Stimulated activated naive B cell treated with anti-CD40 and anti-IgM and Interleukin-4, amounts not matched to agents 10 μg/mL and 1 μg/mL and 100 μg/mL, for 72 hours (primary cell): ENCODE results near the gene PTTG1.

ENCODE experiments used
- ATAC-seq, 2 donors: fragments of 150-1000 bp; cut with Tn5 transposase; replicated peaks; 2 replicates each; pipeline ENCODE4 v1.10.0; 2021; ENCODE audit warnings: moderate library complexity in 1 of 2
- DNase-seq: peaks from one replicate; pipeline ENCODE4 v3.0.0; 2021
- H3K27ac Mint-ChIP-seq: one replicate; pipeline ENCODE4 v1.8.0; 2022; ENCODE audit warnings: mild to moderate bottlenecking, mixed read lengths
- H3K27me3 Mint-ChIP-seq, 2 donors: one replicate each; pipeline ENCODE4 v1.8.0; 2022; ENCODE audit warnings: mixed read lengths in 2 of 2
- H3K36me3 Mint-ChIP-seq, 2 donors: one replicate each; pipeline ENCODE4 v1.8.0; 2022; ENCODE audit warnings: mixed read lengths in 2 of 2, mild to moderate bottlenecking in 1 of 2
- H3K4me1 Mint-ChIP-seq, 2 donors: one replicate each; pipeline ENCODE4 v1.8.0; 2022; ENCODE audit warnings: mixed read lengths in 2 of 2, mild to moderate bottlenecking in 1 of 2
- H3K4me3 Mint-ChIP-seq, 2 donors: one replicate each; pipeline ENCODE4 v1.8.0; 2022; ENCODE audit warnings: mild to moderate bottlenecking in 2 of 2, mixed read lengths in 2 of 2, moderate library complexity in 1 of 2
- H3K9me3 Mint-ChIP-seq, 2 donors: one replicate each; pipeline ENCODE4 v1.8.0; 2022; ENCODE audit warnings: mixed read lengths in 2 of 2, mild to moderate bottlenecking in 1 of 2

The PTTG1 gene

GRCh38 chr5:160397492-160397891, 24.2 kb upstream of the PTTG1 start:
- Mint-ChIP-seq H3K4me1 (peaks cover 5 to 6% of the 10 kb centered on the region in 2 donors), H3K36me3 (peaks cover under 1 to 3% of the 10 kb centered on the region in 2 donors), H3K4me3 (no peak overlapping the region), H3K27me3 (no peaks in the 10 kb centered on the region), H3K27ac (no peak overlapping the region), H3K9me3 (no peaks in the 10 kb centered on the region)
- no peak for ATAC-seq
- no peak for DNase-seq

GRCh38 chr5:160398806-160399205, 22.8 kb upstream of the PTTG1 start:
- H3K36me3 Mint-ChIP-seq: peaks cover 6 to 9% of the 10 kb centered on the region in 2 donors
- no peaks in the 10 kb centered on the region for H3K9me3 Mint-ChIP-seq
- H3K27ac Mint-ChIP-seq: no peak overlapping the region
- H3K4me3 Mint-ChIP-seq: peak overlapping the region; percentile 90 to 93
- peaks cover 5 to 6% of the 10 kb centered on the region in 2 donors for H3K4me1 Mint-ChIP-seq
- H3K27me3 Mint-ChIP-seq: no peaks in the 10 kb centered on the region
- DNase-seq (no peak), ATAC-seq (no peak)

- DNase-seq (peak; percentile 71), ATAC-seq (peak; percentile 89 to 92)
- peaks cover 5 to 6% of the 10 kb centered on the region in 2 donors for H3K4me1 Mint-ChIP-seq
- H3K36me3 Mint-ChIP-seq: peaks cover 12 to 16% of the 10 kb centered on the region in 2 donors
- no peaks in the 10 kb centered on the region for H3K9me3 Mint-ChIP-seq
- no peaks in the 10 kb centered on the region for H3K27me3 Mint-ChIP-seq
- H3K27ac Mint-ChIP-seq: peak within 1 kb of the TSS; percentile 92
- peak within 1 kb of the TSS; percentile 90 to 93 for H3K4me3 Mint-ChIP-seq
These were observed 22.0 kb upstream of the PTTG1 start, which contains the start of gene FAM200C for GRCh38 chr5:160399402-160400353. TSS of gene FAM200C (minus strand) at chr5:160400054. CDS start at chr5:160395490, 4,564 bp downstream.

- Mint-ChIP-seq H3K27ac (peak within 1 kb of the TSS; percentile 94), H3K4me1 (peaks cover 28 to 62% of the 10 kb centered on the region in 2 donors), H3K4me3 (peak within 1 kb of the TSS; percentile 91 to 100), H3K9me3 (no peaks in the 10 kb centered on the region), H3K36me3 (peaks cover 7 to 9% of the 10 kb centered on the region in 2 donors), H3K27me3 (no peaks in the 10 kb centered on the region)
- ATAC-seq: peak; percentile 87 to 88
- peak; percentile 93 for DNase-seq
These were observed 2.8 kb upstream of the PTTG1 start, which contains the start of gene SLU7 for GRCh38 chr5:160418561-160419457. TSS of gene SLU7 (minus strand) at chr5:160419081. CDS start at chr5:160415294, 3,787 bp downstream.

- Mint-ChIP-seq H3K27ac (peak overlapping the region; percentile 94), H3K27me3 (no peaks in the 10 kb centered on the region), H3K4me3 (peak overlapping the region; percentile 91 to 100), H3K4me1 (peaks cover 32 to 64% of the 10 kb centered on the region in 2 donors), H3K36me3 (peaks cover 10 to 12% of the 10 kb centered on the region in 2 donors), H3K9me3 (no peaks in the 10 kb centered on the region)
- ATAC-seq (no peak), DNase-seq (no peak)
These were observed 2.0 kb upstream of the PTTG1 start for GRCh38 chr5:160419458-160420330.

GRCh38 chr5:160420331-160420610, 1.4 kb upstream of the PTTG1 start:
- Mint-ChIP-seq H3K9me3 (no peaks in the 10 kb centered on the region), H3K4me3 (peak overlapping the region; percentile 91 to 100), H3K4me1 (peaks cover 35 to 69% of the 10 kb centered on the region in 2 donors), H3K36me3 (peaks cover 10 to 12% of the 10 kb centered on the region in 2 donors), H3K27ac (peak overlapping the region; percentile 94), H3K27me3 (no peaks in the 10 kb centered on the region)
- no peak for ATAC-seq
- DNase-seq: no peak

GRCh38 chr5:160423099-160423498, 1.4 kb downstream of the PTTG1 start:
- no peaks in the 10 kb centered on the region for H3K9me3 Mint-ChIP-seq
- ATAC-seq: no peak
- peaks cover 8 to 11% of the 10 kb centered on the region in 2 donors for H3K36me3 Mint-ChIP-seq
- peaks cover 24 to 51% of the 10 kb centered on the region in 2 donors for H3K4me1 Mint-ChIP-seq
- H3K27me3 Mint-ChIP-seq: no peaks in the 10 kb centered on the region
- DNase-seq: no peak
- H3K4me3 Mint-ChIP-seq: no peak overlapping the region
- no peak overlapping the region for H3K27ac Mint-ChIP-seq

GRCh38 chr5:160427607-160428006, 6.0 kb downstream of the PTTG1 start:
- peaks cover 6 to 16% of the 10 kb centered on the region in 2 donors for H3K36me3 Mint-ChIP-seq
- H3K27ac Mint-ChIP-seq: no peak overlapping the region
- DNase-seq (no peak), ATAC-seq (no peak)
- H3K4me1 Mint-ChIP-seq: peaks cover 21 to 22% of the 10 kb centered on the region in 2 donors
- no peaks in the 10 kb centered on the region for H3K27me3 Mint-ChIP-seq
- no peak overlapping the region for H3K4me3 Mint-ChIP-seq
- H3K9me3 Mint-ChIP-seq: no peaks in the 10 kb centered on the region

- peak; percentile 64 to 73 for ATAC-seq
- H3K27ac Mint-ChIP-seq: peak overlapping the region; percentile 67
These were observed 10.5 kb downstream of the PTTG1 start for GRCh38 chr5:160432196-160432595.

GRCh38 chr5:160432787-160433186, 11.1 kb downstream of the PTTG1 start:
- no peaks in the 10 kb centered on the region for H3K27me3 Mint-ChIP-seq
- H3K9me3 Mint-ChIP-seq: no peaks in the 10 kb centered on the region
- peaks cover 38 to 56% of the 10 kb centered on the region in 2 donors for H3K4me1 Mint-ChIP-seq
- H3K36me3 Mint-ChIP-seq: peaks cover under 1 to 8% of the 10 kb centered on the region in 2 donors
- H3K27ac Mint-ChIP-seq: peak overlapping the region; percentile 14
- no peak overlapping the region for H3K4me3 Mint-ChIP-seq
- DNase-seq: no peak
- ATAC-seq: no peak

More at GRCh38 chr5:160432196-160432595, 10.5 kb downstream of the PTTG1 start:
- H3K4me3 Mint-ChIP-seq: no peak overlapping the region
- no peak for DNase-seq
- no peaks in the 10 kb centered on the region for H3K9me3 Mint-ChIP-seq
- H3K27me3 Mint-ChIP-seq: no peaks in the 10 kb centered on the region
- H3K36me3 Mint-ChIP-seq: peaks cover 3 to 8% of the 10 kb centered on the region in 2 donors
- H3K4me1 Mint-ChIP-seq: peaks cover 38 to 54% of the 10 kb centered on the region in 2 donors

GRCh38 chr5:160434022-160434531, 12.4 kb downstream of the PTTG1 start:
- Mint-ChIP-seq H3K9me3 (no peaks in the 10 kb centered on the region), H3K27ac (peak overlapping the region; percentile 39), H3K27me3 (no peaks in the 10 kb centered on the region), H3K4me3 (peak overlapping the region; percentile 65 to 68), H3K4me1 (peaks cover 45 to 65% of the 10 kb centered on the region in 2 donors), H3K36me3 (peaks cover 0 to 5% of the 10 kb centered on the region in 2 donors)
- ATAC-seq: peak; percentile 81 to 87
- peak; percentile 82 for DNase-seq

- Mint-ChIP-seq H3K4me1 (peaks cover 48 to 69% of the 10 kb centered on the region in 2 donors), H3K27ac (peak overlapping the region; percentile 14), H3K36me3 (peaks cover 0 to 3% of the 10 kb centered on the region in 2 donors), H3K9me3 (no peaks in the 10 kb centered on the region), H3K27me3 (no peaks in the 10 kb centered on the region), H3K4me3 (peak overlapping the region in 1 of 2 donors; percentile 14)
- ATAC-seq (no peak), DNase-seq (no peak)
These were observed 13.9 kb downstream of the PTTG1 start for GRCh38 chr5:160435532-160435931.

- ATAC-seq (no peak), DNase-seq (no peak)
- Mint-ChIP-seq H3K27me3 (no peaks in the 10 kb centered on the region), H3K4me3 (peak overlapping the region in 1 of 2 donors; percentile 14), H3K4me1 (peaks cover 48 to 73% of the 10 kb centered on the region in 2 donors), H3K27ac (no peak overlapping the region), H3K36me3 (peaks cover 0 to 3% of the 10 kb centered on the region in 2 donors), H3K9me3 (no peaks in the 10 kb centered on the region)
These were observed 14.4 kb downstream of the PTTG1 start for GRCh38 chr5:160436017-160436416.
